AML-193 (cell line): ENCODE data around the gene CA4.
"Not testable (repeated sequence)": the region's sequence is repeated elsewhere in the genome, so short reads cannot be mapped to it uniquely, and the experiment has no call there.

ENCODE experiments used
- DNase-seq, 2 experiments: peaks; one replicate each; lab custom pipeline; 2025; lab: John Stamatoyannopoulos, UW

CA4 gene

GRCh38 chr17:60149691-60150582 is at the start of gene CA4:
Gene CA4 (plus strand): TSS chr17:60149973. CDS start chr17:60150035, 62 bp downstream.
- no peak for DNase-seq

- DNase-seq, result not testable (repeated sequence)
Observed at GRCh38 chr17:60100577-60100976, 49.2 kb upstream of the CA4 start.

GRCh38 chr17:60102015-60102631 is 47.6 kb upstream of the CA4 start:
- DNase-seq, result not testable (repeated sequence)

- peak; percentile 51 to 52 for DNase-seq
Observed at GRCh38 chr17:60102632-60103096, 47.1 kb upstream of the CA4 start.

- DNase-seq, result no peak
Observed at GRCh38 chr17:60103957-60104356, 45.8 kb upstream of the CA4 start.

- no peak for DNase-seq
Observed at GRCh38 chr17:60106340-60107059, 43.3 kb upstream of the CA4 start.

- DNase-seq, result no peak
Observed at GRCh38 chr17:60107526-60108257, 42.1 kb upstream of the CA4 start.

- DNase-seq, result not testable (repeated sequence)
Observed at GRCh38 chr17:60108309-60108708, 41.5 kb upstream of the CA4 start.

- DNase-seq, result no peak
Observed at GRCh38 chr17:60108712-60109111, 41.1 kb upstream of the CA4 start.

- no peak for DNase-seq
Observed at GRCh38 chr17:60109161-60109560, 40.6 kb upstream of the CA4 start.

- DNase-seq, result no peak
Observed at GRCh38 chr17:60110586-60110985, 39.2 kb upstream of the CA4 start.

GRCh38 chr17:60111661-60112060 is 38.1 kb upstream of the CA4 start:
- not testable (repeated sequence) for DNase-seq

GRCh38 chr17:60115364-60115763 is 34.4 kb upstream of the CA4 start:
- DNase-seq, result not testable (repeated sequence)

- DNase-seq, result not testable (repeated sequence)
Observed at GRCh38 chr17:60116196-60116595, 33.6 kb upstream of the CA4 start.

GRCh38 chr17:60119162-60119561 is 30.6 kb upstream of the CA4 start:
- DNase-seq, result not testable (repeated sequence)

- DNase-seq, result not testable (repeated sequence)
Observed at GRCh38 chr17:60119807-60120748, 29.7 kb upstream of the CA4 start.

- no peak for DNase-seq
Observed at GRCh38 chr17:60127068-60128064, 22.4 kb upstream of the CA4 start.

- DNase-seq, result no peak
Observed at GRCh38 chr17:60128171-60128859, 21.5 kb upstream of the CA4 start.

GRCh38 chr17:60129164-60129563 is 20.6 kb upstream of the CA4 start:
- no peak for DNase-seq
